BE2C (cell line): ENCODE measurements around the gene ZNF618.

Experiments
- DNase-seq: peaks from one replicate; pipeline ENCODE4 v3.0.0-alpha.2; 2020
- H3K27me3 ChIP-seq: fragments of 250-450 bp; sonication (Bioruptor Pico); 2 replicates; pipeline ENCODE4 v1.5.1; 2020; ENCODE audit warnings: mild to moderate bottlenecking
- H3K36me3 ChIP-seq: fragments of 250-450 bp; sonication (Bioruptor Pico); 2 replicates; pipeline ENCODE4 v1.5.1; 2020; ENCODE audit warnings: mild to moderate bottlenecking
- H3K4me1 ChIP-seq: fragments of 250-450 bp; sonication (Bioruptor Pico); 2 replicates; pipeline ENCODE4 v1.5.1; 2020
- H3K4me3 ChIP-seq: 2 replicates; pipeline ENCODE4 v1.5.1; 2011; ENCODE audit warnings: low read depth, low read length
- H3K9me3 ChIP-seq: fragments of 250-450 bp; sonication (Bioruptor Pico); 2 replicates; pipeline ENCODE4 v1.5.1; 2020
- CTCF ChIP-seq: IDR thresholded peaks from 2 replicates; pipeline ENCODE4 v1.5.1; 2012; ENCODE audit warnings: mild to moderate bottlenecking, low read depth, low read length

ZNF618 gene

GRCh38 chr9:113863345-113863744, 12.8 kb upstream of the ZNF618 start:
- Histone ChIP-seq H3K9me3 (no peaks in the 10 kb centered on the region), H3K4me1 (no peaks in the 10 kb centered on the region), H3K4me3 (no peak overlapping the region), H3K36me3 (no peaks in the 10 kb centered on the region), H3K27me3 (no peaks in the 10 kb centered on the region)
- TF ChIP-seq CTCF: no peak
- no peak for DNase-seq

- no peak for DNase-seq
- Histone ChIP-seq H3K36me3 (no peaks in the 10 kb centered on the region), H3K4me3 (no peak overlapping the region), H3K4me1 (no peaks in the 10 kb centered on the region), H3K27me3 (no peaks in the 10 kb centered on the region), H3K9me3 (no peaks in the 10 kb centered on the region)
- no peak for TF ChIP-seq CTCF
Observed at GRCh38 chr9:113868501-113868900, 7.6 kb upstream of the ZNF618 start.

DNA sequence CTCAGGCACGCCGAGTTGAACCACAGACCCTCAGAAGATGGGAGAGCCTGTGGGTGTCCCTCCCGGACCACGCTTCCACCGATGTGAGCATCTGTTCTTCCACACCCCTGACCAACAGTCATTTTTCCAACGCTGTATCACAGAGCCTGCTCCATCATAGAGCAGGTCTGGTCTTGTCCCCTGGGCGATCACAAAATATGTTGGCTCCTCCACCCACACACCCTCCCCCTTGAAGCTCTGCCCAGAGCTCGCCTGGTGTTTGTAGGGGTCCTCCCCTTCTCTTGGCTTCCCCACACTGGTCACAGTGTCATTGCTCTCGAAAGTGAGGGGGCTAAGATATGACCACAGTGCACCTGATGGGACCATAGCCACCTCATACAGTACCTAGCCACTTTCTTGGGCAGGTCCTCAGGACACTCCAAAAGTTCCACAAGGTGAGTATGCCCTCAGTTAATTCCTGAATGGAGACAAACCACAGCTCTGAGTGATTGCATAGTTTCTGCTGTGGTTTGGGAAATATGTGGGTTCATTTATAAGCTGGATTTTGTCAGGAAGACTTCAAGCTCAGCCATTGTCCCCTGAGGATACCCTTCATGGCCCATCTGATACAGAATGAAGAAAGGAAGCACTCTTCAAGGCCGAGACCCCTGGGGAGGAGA, 3.5 kb upstream of the ZNF618 start:
- no peaks in the 10 kb centered on the region for H3K36me3 ChIP-seq
- H3K4me1 ChIP-seq: peaks cover under 1% of the 10 kb centered on the region
- TF ChIP-seq CTCF: no peak

GRCh38 chr9:113873446-113873845, 2.7 kb upstream of the ZNF618 start:
- Histone ChIP-seq H3K4me1 (peaks cover 3% of the 10 kb centered on the region), H3K4me3 (no peak overlapping the region), H3K9me3 (no peaks in the 10 kb centered on the region), H3K27me3 (no peaks in the 10 kb centered on the region), H3K36me3 (no peaks in the 10 kb centered on the region)
- TF ChIP-seq CTCF: no peak
- DNase-seq: no peak

More for the DNA sequence above, 3.5 kb upstream of the ZNF618 start:
- Histone ChIP-seq H3K9me3 (no peaks in the 10 kb centered on the region), H3K27me3 (no peaks in the 10 kb centered on the region), H3K4me3 (no peak overlapping the region)
- no peak for DNase-seq

GRCh38 chr9:113873926-113874325, 2.2 kb upstream of the ZNF618 start:
- TF ChIP-seq CTCF: no peak
- peaks cover 3% of the 10 kb centered on the region for H3K4me1 ChIP-seq
- no peak overlapping the region for H3K4me3 ChIP-seq
- H3K36me3 ChIP-seq: no peaks in the 10 kb centered on the region
- no peaks in the 10 kb centered on the region for H3K9me3 ChIP-seq
- H3K27me3 ChIP-seq: no peaks in the 10 kb centered on the region
- DNase-seq: no peak

DNA sequence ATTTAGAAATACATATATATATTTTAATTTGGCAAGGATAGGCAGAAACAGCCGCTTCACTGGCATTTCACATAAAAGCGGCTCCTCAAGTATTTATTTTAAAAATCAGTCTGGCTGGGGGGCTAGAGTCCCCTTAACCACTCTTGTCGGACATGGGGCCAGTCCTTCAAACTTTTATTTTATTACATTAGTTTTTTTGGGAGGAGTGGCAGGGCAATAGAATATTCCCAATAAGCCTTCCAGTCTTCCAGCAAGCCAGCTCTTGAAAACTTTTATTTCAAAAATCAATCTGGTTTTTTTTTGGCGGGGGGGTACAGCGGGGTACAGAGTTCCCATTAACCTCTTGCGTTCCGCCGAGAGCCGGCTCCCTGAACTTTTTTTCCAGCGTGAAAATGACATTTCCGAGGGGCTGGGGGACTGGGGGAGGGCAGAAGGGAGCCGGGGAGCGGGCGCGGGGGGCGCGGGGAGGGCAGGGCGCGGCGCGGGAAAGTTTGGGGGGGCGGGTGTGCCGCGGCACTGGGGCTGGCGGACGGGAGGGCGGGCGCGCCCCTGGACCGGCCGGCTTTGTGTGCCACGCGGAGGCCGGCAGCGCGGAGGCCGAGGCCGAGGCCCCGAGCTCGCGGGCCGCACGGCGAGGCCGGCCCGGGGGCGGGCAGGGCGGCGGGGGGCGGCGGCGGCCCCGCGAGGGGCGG, 504 bp upstream of the ZNF618 start:
- peak overlapping the region; percentile 46 for H3K4me3 ChIP-seq
- DNase-seq: peak; percentile 38
- no peaks in the 10 kb centered on the region for H3K27me3 ChIP-seq
- no peaks in the 10 kb centered on the region; the same call in 1 of the 2 replicates for H3K36me3 ChIP-seq
- H3K4me1 ChIP-seq: peaks cover 3% of the 10 kb centered on the region
- H3K9me3 ChIP-seq: no peaks in the 10 kb centered on the region
- no peak for TF ChIP-seq CTCF
